Astrocyte (in vitro differentiated cells and primary cell): Measurements from ENCODE around the gene SLC9A3. TPM values are rescaled to one million over a fixed set of nuclear protein-coding genes. Genes with fewer than 3 reads are reported as not detected.

ENCODE experiments used
- DNase-seq: peaks from one replicate; pipeline ENCODE4 v3.0.0-alpha.2; 2010; ENCODE audit warnings: low read depth
- FAIRE-seq: peaks from 2 replicates; lab custom pipeline; 2011; peaks lifted over from hg19 to GRCh38; lab: Jason Lieb, UNC
- H2AFZ ChIP-seq: 2 replicates; pipeline ENCODE4 v1.6.0; 2012; ENCODE audit warnings: low read depth, low read length, inconsistent platforms
- H3K27ac ChIP-seq: 2 replicates; pipeline ENCODE4 v1.5.1; 2011; ENCODE audit warnings: low read depth, low read length, inconsistent platforms
- H3K27me3 ChIP-seq: 2 replicates; pipeline ENCODE4 v1.6.0; 2011; ENCODE audit warnings: low read length, inconsistent platforms; ENCODE audit not compliant: insufficient read depth
- H3K36me3 ChIP-seq: 2 replicates; pipeline ENCODE4 v1.5.1; 2011; ENCODE audit warnings: low read length, inconsistent platforms; ENCODE audit not compliant: insufficient read depth
- H3K4me1 ChIP-seq: 2 replicates; pipeline ENCODE4 v1.5.1; 2011; ENCODE audit warnings: low read length, inconsistent platforms; ENCODE audit not compliant: insufficient read depth
- H3K4me2 ChIP-seq: 2 replicates; pipeline ENCODE4 v1.6.0; 2012; ENCODE audit warnings: low read length, inconsistent platforms
- H3K4me3 ChIP-seq: 2 replicates; pipeline ENCODE4 v1.5.1; 2011; ENCODE audit warnings: low read depth, mild to moderate bottlenecking, low read length, inconsistent platforms; ENCODE audit not compliant: insufficient read depth
- H3K79me2 ChIP-seq: 2 replicates; pipeline ENCODE4 v1.6.0; 2012; ENCODE audit warnings: mild to moderate bottlenecking, low read length, inconsistent platforms; ENCODE audit not compliant: insufficient read depth
- H3K9ac ChIP-seq: 2 replicates; pipeline ENCODE4 v1.6.0; 2012; ENCODE audit warnings: mild to moderate bottlenecking, low read length, inconsistent platforms
- H3K9me3 ChIP-seq: 2 replicates; pipeline ENCODE4 v1.5.1; 2012; ENCODE audit warnings: low read depth, mild to moderate bottlenecking, low read length, inconsistent platforms; ENCODE audit not compliant: insufficient read depth
- H4K20me1 ChIP-seq: 2 replicates; pipeline ENCODE4 v1.6.0; 2012; ENCODE audit warnings: low read length, inconsistent platforms; ENCODE audit not compliant: insufficient read depth
- H3K27ac Mint-ChIP-seq: one replicate; pipeline ENCODE4 v1.8.0; 2021; ENCODE audit warnings: mild to moderate bottlenecking, mixed read lengths; ENCODE audit not compliant: unreplicated experiment
- H3K27me3 Mint-ChIP-seq: one replicate; pipeline ENCODE4 v1.8.0; 2021; ENCODE audit warnings: low read depth, mixed read lengths; ENCODE audit not compliant: unreplicated experiment
- H3K36me3 Mint-ChIP-seq: one replicate; pipeline ENCODE4 v1.8.0; 2021; ENCODE audit warnings: low read depth, mixed read lengths; ENCODE audit not compliant: unreplicated experiment
- H3K4me1 Mint-ChIP-seq: one replicate; pipeline ENCODE4 v1.8.0; 2021; ENCODE audit warnings: low read depth, mixed read lengths; ENCODE audit not compliant: unreplicated experiment
- H3K4me3 Mint-ChIP-seq: one replicate; pipeline ENCODE4 v1.8.0; 2021; ENCODE audit warnings: mild to moderate bottlenecking, moderate library complexity, mixed read lengths; ENCODE audit not compliant: unreplicated experiment
- H3K9me3 Mint-ChIP-seq: one replicate; pipeline ENCODE4 v1.8.0; 2021; ENCODE audit warnings: mild to moderate bottlenecking, mixed read lengths; ENCODE audit not compliant: unreplicated experiment
- EZH2 ChIP-seq: IDR thresholded peaks from 2 replicates; pipeline ENCODE4 v1.6.1; 2012; ENCODE audit warnings: mild to moderate bottlenecking, low read length, inconsistent platforms; ENCODE audit not compliant: insufficient read depth
- total RNA-seq: library from RNA; stranded (reverse); gene quantifications from 2 replicates; pipeline ENCODE4 v1.2.1, GENCODE V29; 2021
- TF ChIP-seq, protein P1 (sequence below): IDR thresholded peaks from 2 replicates; pipeline ENCODE4 v1.5.1; 2011; ENCODE audit warnings: low read depth, mild to moderate bottlenecking, inconsistent platforms, low read length, moderate library complexity; ENCODE audit not compliant: insufficient read depth

Gene SLC9A3
- total RNA-seq, 1 donor from 2014 or later = 1.0 TPM

DNA sequence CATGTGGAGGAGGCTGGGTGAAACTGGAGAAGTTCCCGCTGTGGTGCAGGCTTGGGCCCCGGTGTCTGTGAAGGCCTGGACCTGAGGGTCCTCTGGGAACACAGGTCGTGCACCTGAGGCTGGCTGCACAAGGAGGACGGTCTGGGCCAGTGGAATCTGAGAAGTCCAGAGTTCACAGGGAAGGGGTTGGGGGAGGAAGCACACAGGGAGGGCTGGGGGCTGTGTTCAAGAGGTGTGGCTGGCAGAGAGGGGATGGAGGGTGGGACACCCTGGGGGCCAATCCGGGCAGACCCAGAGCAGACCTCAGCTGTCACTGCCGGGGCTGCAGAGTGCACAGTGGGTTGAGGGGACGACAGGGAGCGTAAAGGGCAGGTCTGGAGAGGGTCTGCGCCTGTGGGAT, 2.6 kb downstream of the SLC9A3 start:
- peaks cover 73% of the 10 kb centered on the region for H3K27me3 Mint-ChIP-seq
- no peak for FAIRE-seq
- Histone ChIP-seq H2AFZ (no peak overlapping the region), H3K36me3 (no peaks in the 10 kb centered on the region), H3K27ac (no peak overlapping the region), H3K4me2 (no peak overlapping the region), H3K4me1 (peaks cover 2% of the 10 kb centered on the region), H3K9ac (no peak overlapping the region), H3K79me2 (no peaks in the 10 kb centered on the region), H4K20me1 (no peaks in the 10 kb centered on the region), H3K4me3 (no peak overlapping the region), H3K9me3 (no peaks in the 10 kb centered on the region), H3K27me3 (peaks cover 46% of the 10 kb centered on the region)
- DNase-seq = no peak
- peaks cover 4% of the 10 kb centered on the region for H3K9me3 Mint-ChIP-seq
- H3K36me3 Mint-ChIP-seq = no peaks in the 10 kb centered on the region
- H3K4me1 Mint-ChIP-seq = peaks cover 3% of the 10 kb centered on the region
- H3K4me3 Mint-ChIP-seq = no peak overlapping the region
- TF ChIP-seq EZH2 = no peak
- TF ChIP-seq, protein P1, sequence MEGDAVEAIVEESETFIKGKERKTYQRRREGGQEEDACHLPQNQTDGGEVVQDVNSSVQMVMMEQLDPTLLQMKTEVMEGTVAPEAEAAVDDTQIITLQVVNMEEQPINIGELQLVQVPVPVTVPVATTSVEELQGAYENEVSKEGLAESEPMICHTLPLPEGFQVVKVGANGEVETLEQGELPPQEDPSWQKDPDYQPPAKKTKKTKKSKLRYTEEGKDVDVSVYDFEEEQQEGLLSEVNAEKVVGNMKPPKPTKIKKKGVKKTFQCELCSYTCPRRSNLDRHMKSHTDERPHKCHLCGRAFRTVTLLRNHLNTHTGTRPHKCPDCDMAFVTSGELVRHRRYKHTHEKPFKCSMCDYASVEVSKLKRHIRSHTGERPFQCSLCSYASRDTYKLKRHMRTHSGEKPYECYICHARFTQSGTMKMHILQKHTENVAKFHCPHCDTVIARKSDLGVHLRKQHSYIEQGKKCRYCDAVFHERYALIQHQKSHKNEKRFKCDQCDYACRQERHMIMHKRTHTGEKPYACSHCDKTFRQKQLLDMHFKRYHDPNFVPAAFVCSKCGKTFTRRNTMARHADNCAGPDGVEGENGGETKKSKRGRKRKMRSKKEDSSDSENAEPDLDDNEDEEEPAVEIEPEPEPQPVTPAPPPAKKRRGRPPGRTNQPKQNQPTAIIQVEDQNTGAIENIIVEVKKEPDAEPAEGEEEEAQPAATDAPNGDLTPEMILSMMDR = no peak
- no peak overlapping the region for H3K27ac Mint-ChIP-seq

DNA sequence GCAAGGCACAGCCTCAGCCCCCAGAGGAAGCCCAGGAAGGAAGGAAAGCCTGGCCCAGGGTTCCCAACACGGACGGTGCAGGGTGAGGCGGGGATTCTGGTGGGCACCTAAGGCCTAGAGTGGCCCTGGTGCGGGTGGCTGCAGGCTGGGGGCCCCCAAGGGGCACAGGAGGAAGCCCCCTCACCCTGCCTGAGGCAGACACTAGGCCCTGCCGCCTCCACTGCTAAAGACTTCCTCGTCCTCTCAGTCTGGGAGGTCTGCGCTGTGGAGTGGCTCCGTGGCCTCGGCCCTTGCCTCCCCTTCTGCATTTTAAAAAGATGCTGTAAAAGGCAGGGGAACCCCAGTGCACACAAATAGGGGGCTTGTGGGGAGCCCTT, 3.4 kb downstream of the SLC9A3 start:
- TF ChIP-seq, protein P1 = no peak
- no peak for TF ChIP-seq EZH2
- H3K27ac ChIP-seq = no peak overlapping the region
- peaks cover 2% of the 10 kb centered on the region for H3K4me1 ChIP-seq
- no peak overlapping the region for H3K4me2 ChIP-seq
- H3K27me3 ChIP-seq = peaks cover 40% of the 10 kb centered on the region
- no peaks in the 10 kb centered on the region for H3K36me3 ChIP-seq
- no peaks in the 10 kb centered on the region for H3K36me3 Mint-ChIP-seq
- DNase-seq (no peak), FAIRE-seq (no peak)
- peaks cover 4% of the 10 kb centered on the region for H3K9me3 Mint-ChIP-seq
- peaks cover 3% of the 10 kb centered on the region for H3K4me1 Mint-ChIP-seq
- no peak overlapping the region for H3K9ac ChIP-seq
- no peak overlapping the region for H3K27ac Mint-ChIP-seq
- no peak overlapping the region for H2AFZ ChIP-seq
- H3K27me3 Mint-ChIP-seq = peaks cover 74% of the 10 kb centered on the region
- no peaks in the 10 kb centered on the region for H3K9me3 ChIP-seq
- no peaks in the 10 kb centered on the region for H4K20me1 ChIP-seq
- H3K4me3 Mint-ChIP-seq = no peak overlapping the region
- no peak overlapping the region for H3K4me3 ChIP-seq
- no peaks in the 10 kb centered on the region for H3K79me2 ChIP-seq

DNA sequence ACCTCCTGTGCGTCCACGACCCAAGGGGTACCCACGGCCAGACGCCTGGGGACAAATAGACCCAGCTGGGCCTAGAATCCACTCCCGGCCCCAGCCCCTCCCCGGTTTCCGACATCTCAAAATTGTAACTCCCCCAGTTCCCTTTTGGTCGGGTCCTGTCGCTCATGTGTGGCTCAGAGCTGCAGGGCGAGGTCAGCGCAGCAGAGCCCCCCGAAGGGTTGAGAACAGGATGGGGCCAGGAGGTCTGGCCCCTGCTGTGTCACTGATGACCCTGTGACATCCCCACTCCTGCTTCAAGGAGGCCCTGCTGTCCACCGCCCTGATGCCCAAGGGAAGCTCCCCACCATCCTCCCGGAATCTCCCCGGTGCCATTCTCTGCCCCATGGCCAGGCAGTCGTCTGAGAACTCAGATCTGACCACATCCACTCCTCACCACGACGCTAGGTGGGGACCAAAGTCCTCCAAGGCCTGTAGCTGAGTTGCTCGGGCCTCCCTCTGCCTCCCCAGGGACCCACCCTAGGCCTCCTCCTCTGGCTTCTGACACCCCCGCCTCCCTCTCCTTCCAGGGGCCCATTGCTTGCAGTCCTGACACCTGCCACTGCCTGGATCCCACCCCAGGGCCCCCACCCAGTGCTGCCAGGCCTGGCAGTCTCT, 3.9 kb downstream of the SLC9A3 start:
- H3K36me3 ChIP-seq = no peaks in the 10 kb centered on the region
- peaks cover 2% of the 10 kb centered on the region for H3K4me1 ChIP-seq
- no peaks in the 10 kb centered on the region for H3K79me2 ChIP-seq
- no peak overlapping the region for H3K4me2 ChIP-seq
- Mint-ChIP-seq H3K27ac (no peak overlapping the region), H3K9me3 (peaks cover 4% of the 10 kb centered on the region), H3K36me3 (no peaks in the 10 kb centered on the region), H3K27me3 (peaks cover 71% of the 10 kb centered on the region), H3K4me1 (peaks cover 3% of the 10 kb centered on the region), H3K4me3 (no peak overlapping the region)
- H3K9me3 ChIP-seq = no peaks in the 10 kb centered on the region
- DNase-seq = no peak
- H4K20me1 ChIP-seq = no peaks in the 10 kb centered on the region
- H3K4me3 ChIP-seq = no peak overlapping the region
- no peak for FAIRE-seq
- no peak overlapping the region for H3K27ac ChIP-seq
- H3K27me3 ChIP-seq = peaks cover 34% of the 10 kb centered on the region
- H3K9ac ChIP-seq = no peak overlapping the region
- TF ChIP-seq EZH2 = no peak
- TF ChIP-seq, protein P1 = no peak
- no peak overlapping the region for H2AFZ ChIP-seq
